ENCODE data around the gene FAM110D. TPM values are rescaled to one million over a fixed set of nuclear protein-coding genes. Genes with fewer than 3 reads are reported as not detected.

FAM110D gene
- total and polyA plus RNA-seq, 12 donors: 2.1 to 6.1 (median 3.5) TPM

DNA sequence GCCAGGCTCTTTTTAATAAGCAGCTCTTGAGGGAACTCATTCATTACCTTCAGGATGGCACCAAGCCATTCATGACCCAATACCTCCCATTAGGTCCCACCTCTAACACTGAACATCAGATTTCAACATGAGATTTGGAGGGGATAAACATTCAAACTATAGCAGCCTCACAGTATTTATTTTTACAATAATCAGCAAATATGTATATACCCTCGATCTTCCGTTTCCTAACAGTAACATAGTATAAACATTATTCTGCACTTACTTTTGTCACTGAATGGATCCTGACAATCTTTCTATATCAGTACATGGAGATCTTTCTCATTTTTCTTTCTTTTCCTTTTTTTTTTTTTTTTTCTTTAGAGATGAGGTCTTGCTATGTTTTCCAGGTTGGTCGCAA, 36.9 kb downstream of the FAM110D start:
- intact Hi-C loops (cut with DNase I): no loop called here
- H3K27me3 ChIP-seq: peaks cover 0 to 10% (median 0%) of the 10 kb centered on the region in 7 donors
- DNase-seq: no peak

DNA sequence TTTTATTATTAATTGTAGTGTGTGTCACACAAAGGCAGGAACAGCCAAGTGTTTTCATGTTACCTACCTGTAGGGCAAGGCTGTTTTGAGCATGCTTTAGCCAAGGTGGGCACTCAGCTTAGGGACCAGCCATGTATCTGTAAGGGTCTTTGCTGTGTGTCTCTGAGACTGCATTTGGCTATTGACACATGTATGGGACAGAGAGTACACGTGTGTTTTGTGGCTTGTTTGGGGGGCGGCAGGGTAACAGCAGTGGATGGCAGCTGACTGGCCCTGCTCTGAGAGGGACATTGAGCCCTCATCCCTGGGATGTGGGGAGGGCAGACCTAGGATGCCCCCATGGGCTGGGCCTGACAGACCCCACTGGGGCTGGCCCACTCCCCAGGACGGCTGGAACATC, 38.4 kb downstream of the FAM110D start:
- ATAC-seq: no peak
- Histone ChIP-seq H3K36me3 (no peaks in the 10 kb centered on the region), H3K4me3 (no peak overlapping the region), H3K27me3 (peaks cover 0 to 10% (median 0%) of the 10 kb centered on the region in 7 donors), H3K27ac (no peak overlapping the region), H3K4me1 (peaks cover 0 to 12% (median 0%) of the 10 kb centered on the region in 9 donors), H3K9me3 (no peaks in the 10 kb centered on the region)
- intact Hi-C loops (cut with DNase I): no loop called here
- WGBS, 2 donors: 86 to 96% methylated on average over 3 of the region's 3 CpGs
- TF ChIP-seq, protein P1, sequence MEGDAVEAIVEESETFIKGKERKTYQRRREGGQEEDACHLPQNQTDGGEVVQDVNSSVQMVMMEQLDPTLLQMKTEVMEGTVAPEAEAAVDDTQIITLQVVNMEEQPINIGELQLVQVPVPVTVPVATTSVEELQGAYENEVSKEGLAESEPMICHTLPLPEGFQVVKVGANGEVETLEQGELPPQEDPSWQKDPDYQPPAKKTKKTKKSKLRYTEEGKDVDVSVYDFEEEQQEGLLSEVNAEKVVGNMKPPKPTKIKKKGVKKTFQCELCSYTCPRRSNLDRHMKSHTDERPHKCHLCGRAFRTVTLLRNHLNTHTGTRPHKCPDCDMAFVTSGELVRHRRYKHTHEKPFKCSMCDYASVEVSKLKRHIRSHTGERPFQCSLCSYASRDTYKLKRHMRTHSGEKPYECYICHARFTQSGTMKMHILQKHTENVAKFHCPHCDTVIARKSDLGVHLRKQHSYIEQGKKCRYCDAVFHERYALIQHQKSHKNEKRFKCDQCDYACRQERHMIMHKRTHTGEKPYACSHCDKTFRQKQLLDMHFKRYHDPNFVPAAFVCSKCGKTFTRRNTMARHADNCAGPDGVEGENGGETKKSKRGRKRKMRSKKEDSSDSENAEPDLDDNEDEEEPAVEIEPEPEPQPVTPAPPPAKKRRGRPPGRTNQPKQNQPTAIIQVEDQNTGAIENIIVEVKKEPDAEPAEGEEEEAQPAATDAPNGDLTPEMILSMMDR (IDR thresholded peaks at IDR 0.05): no peak
- no peak for DNase-seq

More for the DNA sequence above, 36.9 kb downstream of the FAM110D start:
- Histone ChIP-seq H3K9me3 (no peaks in the 10 kb centered on the region), H3K4me3 (no peak overlapping the region), H3K4me1 (peaks cover 0 to 2% (median 0%) of the 10 kb centered on the region in 9 donors), H3K27ac (no peak overlapping the region), H3K36me3 (no peaks in the 10 kb centered on the region)
- 59 to 94% methylated on average over 3 of the region's 3 CpGs for WGBS, 2 donors
- TF ChIP-seq, protein P1 (IDR thresholded peaks at IDR 0.05): no peak
- ATAC-seq: no peak

DNA sequence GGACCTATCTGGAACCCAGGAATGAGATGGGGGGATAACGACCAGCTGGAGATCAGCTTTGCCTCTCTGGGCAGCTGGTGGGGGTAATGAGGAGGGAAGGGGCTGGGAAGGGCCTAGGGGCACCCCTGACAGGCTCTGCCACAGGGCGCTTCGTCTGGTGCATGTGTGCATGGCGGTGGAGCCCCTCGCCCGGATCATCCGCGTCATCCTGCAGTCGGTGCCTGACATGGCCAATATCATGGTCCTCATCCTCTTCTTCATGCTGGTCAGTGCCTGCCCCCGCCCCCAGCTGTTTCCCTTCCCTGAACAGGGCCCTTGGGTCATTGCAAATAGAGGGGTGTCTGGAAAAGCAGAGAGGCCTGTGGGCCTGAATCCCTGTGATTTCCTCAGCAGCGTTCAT, 38.9 kb downstream of the FAM110D start:
- DNase-seq: no peak
- ATAC-seq: no peak
- H3K4me1 ChIP-seq: peaks cover 0 to 12% (median 0%) of the 10 kb centered on the region in 9 donors
- H3K4me3 ChIP-seq: no peak overlapping the region
- no peaks in the 10 kb centered on the region for H3K9me3 ChIP-seq
- H3K27ac ChIP-seq: no peak overlapping the region
- WGBS, 2 donors: 87 to 90% methylated on average over 11 of the region's 11 CpGs
- no peaks in the 10 kb centered on the region for H3K36me3 ChIP-seq
- peaks cover 0 to 10% (median 0%) of the 10 kb centered on the region in 7 donors for H3K27me3 ChIP-seq
- intact Hi-C loops (cut with DNase I): no loop called here
- TF ChIP-seq, protein P1 (IDR thresholded peaks at IDR 0.05): no peak

DNA sequence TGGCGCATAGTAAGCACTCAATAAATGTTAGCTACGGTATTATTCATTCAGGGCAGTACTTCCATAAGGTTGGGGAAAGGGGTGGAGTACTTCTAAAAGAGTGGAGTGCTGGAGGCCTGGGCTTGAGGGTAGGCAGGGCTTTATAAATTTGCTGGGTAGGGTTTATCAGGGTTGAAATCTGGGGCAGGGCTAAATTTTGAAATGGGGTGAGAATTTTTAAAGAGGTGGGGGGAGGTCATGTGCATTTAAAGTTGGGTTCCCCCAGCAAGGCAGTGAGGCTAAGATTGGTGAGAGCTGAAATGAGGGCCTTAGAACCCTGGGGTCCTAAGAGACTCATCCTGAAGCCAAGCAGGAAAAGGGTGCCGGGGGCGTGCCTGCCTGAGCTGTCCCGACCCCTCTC, 41.5 kb downstream of the FAM110D start:
- peaks cover 0 to 10% (median 0%) of the 10 kb centered on the region in 7 donors for H3K27me3 ChIP-seq
- H3K27ac ChIP-seq: no peak overlapping the region
- H3K4me1 ChIP-seq: peaks cover 0 to 12% (median 0%) of the 10 kb centered on the region in 9 donors

More for the DNA sequence above, 41.5 kb downstream of the FAM110D start:
- Histone ChIP-seq H3K36me3 (no peaks in the 10 kb centered on the region), H3K4me3 (no peak overlapping the region), H3K9me3 (no peaks in the 10 kb centered on the region)
- ATAC-seq (no peak), DNase-seq (no peak)
- 78 to 83% methylated on average over 5 of the region's 5 CpGs for WGBS, 2 donors
- intact Hi-C loops (cut with DNase I): no loop called here
- TF ChIP-seq, protein P1 (IDR thresholded peaks at IDR 0.05): no peak

Measured in heart right ventricle (tissue), 16 donors.